Germinal center (tissue), 1 donor: ENCODE results near the gene SPPL3.
A peak's percentile ranks its signal among the peaks of the same experiment; 100 is the strongest.

Source experiments
- DNase-seq: peaks from one replicate; pipeline ENCODE4 v3.0.0; 2012; ENCODE audit warnings: mixed read lengths, low spot score

The SPPL3 gene

DNA sequence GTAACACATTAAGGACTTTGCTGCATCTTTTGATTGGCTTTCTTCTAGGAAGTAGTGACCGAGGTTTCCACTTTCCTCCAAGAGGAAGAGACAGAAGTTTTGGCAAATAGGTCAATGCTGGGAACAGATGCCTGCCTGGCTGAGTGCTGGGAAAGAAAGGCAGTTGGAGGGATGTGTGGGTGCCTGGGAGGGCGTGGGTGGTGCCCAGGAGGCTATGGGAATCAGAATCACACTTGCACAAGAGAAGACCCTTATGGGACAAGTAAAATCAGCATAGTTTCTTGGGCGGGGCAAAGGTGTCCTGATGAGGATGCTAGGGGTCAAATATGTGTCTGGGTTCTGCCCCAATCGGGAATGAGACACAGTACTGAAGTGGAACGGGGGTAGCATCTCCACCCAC, 179.4 kb downstream of the SPPL3 start:
- no peak for DNase-seq

DNA sequence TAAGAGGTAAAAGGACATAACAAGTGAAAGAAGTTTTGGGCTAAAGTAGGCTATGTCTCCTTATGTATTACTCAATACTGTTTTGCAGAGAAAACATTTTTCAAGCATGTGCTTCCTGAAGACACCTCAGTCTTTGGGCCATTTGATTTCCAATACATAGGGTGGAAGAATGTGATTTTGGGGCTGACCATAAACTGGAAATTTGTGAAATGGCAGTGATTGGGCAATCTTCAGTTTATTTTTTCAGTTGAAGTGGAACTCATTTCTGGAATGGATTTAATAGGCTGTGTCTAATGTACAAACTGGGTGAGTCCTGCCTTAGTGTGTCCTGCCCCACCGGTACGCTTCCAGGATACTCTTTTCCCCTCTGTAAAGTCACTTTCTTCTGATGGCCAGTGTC, 181.4 kb downstream of the SPPL3 start:
- no peak for DNase-seq

DNA sequence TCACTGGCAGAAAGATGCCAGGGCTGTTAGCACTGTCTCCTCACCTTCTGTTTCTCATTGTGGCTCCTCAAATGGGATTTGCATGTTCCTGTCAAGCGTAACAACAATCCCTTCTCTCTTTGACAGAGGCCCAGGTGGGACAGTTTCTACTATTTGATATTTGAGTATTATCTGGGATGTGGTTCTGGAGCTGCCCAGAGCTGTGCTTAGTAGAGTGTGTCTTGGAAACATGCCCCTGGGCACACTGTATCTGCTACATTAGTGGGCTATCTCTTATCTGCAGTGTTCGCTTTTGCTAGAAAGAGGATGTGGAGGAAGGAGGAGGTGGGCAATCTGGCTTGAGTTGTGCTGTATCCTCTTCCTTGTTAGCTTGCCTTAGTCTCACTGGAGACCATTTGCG, 182.3 kb downstream of the SPPL3 start:
- peak; percentile 46 for DNase-seq

DNA sequence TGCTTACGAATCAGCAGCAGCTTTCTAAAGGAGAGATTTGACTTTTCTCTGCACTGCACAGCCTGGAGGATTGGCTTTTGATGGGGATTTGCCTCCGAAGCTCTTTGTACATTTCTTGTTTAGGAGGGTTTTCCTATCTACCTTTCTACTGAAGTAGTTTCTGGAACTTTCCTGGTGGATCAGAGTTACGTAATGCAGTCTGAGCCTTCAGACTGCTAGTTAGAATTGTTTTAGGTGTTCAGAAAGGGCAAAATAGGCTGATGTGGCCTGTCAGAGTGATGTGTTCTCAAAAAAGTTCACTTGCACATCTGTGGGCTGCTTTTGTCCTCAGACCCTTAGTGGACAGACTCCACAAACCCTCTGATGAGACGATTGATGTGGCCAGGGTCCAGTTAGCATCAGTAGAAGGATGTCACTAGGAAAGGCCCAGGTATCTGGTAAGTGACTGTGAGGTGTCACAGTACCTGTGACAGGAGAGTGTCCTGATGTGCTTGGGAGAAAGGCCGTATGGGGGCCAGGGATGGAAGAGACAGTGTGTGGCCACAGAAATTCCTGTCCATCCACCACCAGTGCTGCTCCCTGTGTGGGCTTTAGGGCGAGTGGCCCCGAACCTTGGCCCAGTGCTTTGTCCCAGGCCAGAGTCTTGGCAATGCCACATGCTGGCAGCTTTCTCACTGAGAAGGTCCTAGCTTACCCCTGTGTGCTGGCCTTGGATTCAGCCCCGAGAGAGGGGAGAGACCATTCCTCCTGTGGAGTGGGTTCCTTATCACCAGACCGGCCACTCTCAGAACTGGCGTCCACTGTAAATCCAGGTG, 183.0 kb downstream of the SPPL3 start:
- DNase-seq, result no peak

DNA sequence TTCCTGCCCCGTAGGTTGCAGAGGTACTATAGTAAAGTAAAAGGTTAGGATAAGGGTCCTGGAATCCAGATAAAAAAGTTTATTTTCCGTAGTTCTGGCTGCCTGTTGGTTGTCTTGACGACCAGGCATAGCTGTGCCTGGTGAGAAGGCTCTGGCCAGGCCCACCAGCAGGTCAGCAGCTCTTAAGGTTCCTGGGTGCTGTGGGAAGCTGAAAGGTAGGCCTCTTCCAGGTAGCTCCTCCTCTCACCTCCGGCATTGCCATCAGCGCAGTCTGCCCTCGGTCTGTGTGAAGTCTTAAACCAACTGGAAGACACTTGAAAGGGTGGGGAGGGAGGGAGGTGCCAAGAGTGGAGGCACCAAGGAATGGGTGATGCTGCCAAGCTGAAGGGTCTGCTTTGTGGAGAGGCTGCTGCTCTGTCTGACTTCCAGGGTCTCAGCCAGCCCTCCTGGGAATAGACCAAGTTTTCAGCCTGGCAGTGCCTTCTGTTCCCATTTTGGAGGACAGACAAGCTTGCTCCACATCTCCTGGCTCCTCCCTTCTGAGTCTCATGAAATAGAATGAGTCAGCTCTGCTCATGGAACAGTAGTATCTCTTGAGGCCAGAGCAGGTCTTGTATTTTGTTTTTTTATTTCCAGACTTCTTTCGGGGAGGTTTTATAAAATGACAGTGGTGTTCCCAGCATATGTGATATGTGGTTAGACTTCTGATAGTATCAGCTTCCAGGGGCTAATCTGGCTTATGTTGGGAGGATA, 183.7 kb downstream of the SPPL3 start:
- no peak for DNase-seq

DNA sequence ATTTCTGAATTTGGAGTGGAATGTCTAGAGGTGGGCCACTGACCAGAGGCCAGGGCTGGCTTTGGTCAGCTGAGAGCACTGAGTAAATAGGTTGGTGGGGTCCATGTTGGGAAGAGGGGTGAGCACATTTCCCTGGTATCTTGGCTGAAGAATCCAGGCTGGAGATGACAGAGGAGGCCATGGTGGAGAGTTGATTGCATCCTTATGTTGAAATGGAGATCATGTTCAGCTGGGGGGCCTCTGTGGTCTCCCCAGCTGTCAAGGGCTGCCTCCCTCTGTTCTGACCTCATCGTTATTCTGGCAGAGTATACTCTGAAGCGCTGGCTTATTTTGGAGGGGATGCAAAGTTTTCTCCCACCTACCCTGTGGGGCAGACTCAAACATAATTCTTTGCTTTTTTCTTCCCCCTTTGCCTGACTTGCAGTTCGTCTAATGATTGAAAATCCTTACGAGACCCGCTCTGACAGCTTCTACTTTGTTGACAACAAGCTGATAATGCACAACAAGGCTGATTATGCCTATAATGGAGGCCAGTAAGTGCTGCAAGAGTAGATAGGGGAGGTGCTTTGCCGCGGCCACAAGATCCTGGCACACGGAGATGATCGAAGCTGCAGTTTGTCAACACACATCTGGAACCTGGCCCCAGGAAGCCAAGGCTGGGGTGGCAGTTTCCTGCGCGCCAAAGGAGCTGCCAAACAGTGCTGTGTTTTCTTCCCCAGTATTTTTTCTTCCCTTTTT, 184.5 kb downstream of the SPPL3 start:
- no peak for DNase-seq

- DNase-seq, result no peak
Observed at GRCh38 chr12:120719072-120719471, 185.1 kb downstream of the SPPL3 start.

DNA sequence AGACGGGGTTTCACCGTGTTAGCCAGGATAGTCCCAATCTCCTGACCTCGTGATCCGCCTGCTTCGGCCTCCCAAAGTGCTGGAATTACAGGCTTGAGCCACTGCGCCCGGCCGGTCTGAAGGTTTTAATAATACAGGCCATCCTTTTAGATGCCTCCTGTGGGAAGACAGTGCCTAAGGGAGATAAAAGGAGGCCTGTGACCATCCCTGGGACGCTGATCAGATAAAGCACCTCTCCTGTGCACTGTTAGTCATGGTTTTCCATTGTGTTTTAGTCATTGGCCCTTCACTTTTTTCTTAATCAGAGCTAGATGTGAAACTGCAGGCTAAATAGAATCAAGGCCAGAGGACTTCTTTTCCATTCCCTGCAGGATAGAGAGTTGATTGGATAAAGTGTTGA, 186.1 kb downstream of the SPPL3 start:
- no peak for DNase-seq

- peak; percentile 78 for DNase-seq
Observed at GRCh38 chr12:120713861-120714482, 190.2 kb downstream of the SPPL3 start.

GRCh38 chr12:120712610-120713009, 191.5 kb downstream of the SPPL3 start:
- no peak for DNase-seq
